Liver (tissue), 9 donors: ENCODE measurements around the gene CSNK1A1L. TPM values are rescaled to one million over a fixed set of nuclear protein-coding genes. Genes with fewer than 3 reads are reported as not detected.

Experiments
- DNase-seq: peaks from one replicate; pipeline ENCODE4 v3.0.0-alpha.2; 2017; ENCODE audit warnings: low spot score
- H3K27ac ChIP-seq, 2 donors: one replicate each; pipeline ENCODE4 v1.7.0; 2013; ENCODE audit warnings: inconsistent platforms in 2 of 2, low read length in 2 of 2, control low read depth in 1 of 2, low read depth in 1 of 2, mild to moderate bottlenecking in 1 of 2
- H3K27me3 ChIP-seq, 4 donors: one replicate each; pipeline versions ENCODE4 v1.6.1 to v1.7.0; 2013; ENCODE audit warnings: low read length in 3 of 4, inconsistent platforms in 1 of 4, mild to moderate bottlenecking in 1 of 4, moderate library complexity in 1 of 4; ENCODE audit not compliant: control insufficient read depth in 4 of 4, insufficient read depth in 4 of 4
- H3K36me3 ChIP-seq, 4 donors: one replicate each; pipeline versions ENCODE4 v1.6.1 to v1.7.0; 2013; ENCODE audit warnings: low read length in 3 of 4, mild to moderate bottlenecking in 3 of 4, low read depth in 1 of 4, moderate library complexity in 1 of 4; ENCODE audit not compliant: control insufficient read depth in 4 of 4, insufficient read depth in 3 of 4
- H3K4me1 ChIP-seq, 4 donors: one replicate each; pipeline versions ENCODE4 v1.6.1 to v1.7.0; 2013; ENCODE audit warnings: low read length in 3 of 4, mild to moderate bottlenecking in 3 of 4, moderate library complexity in 1 of 4; ENCODE audit not compliant: control insufficient read depth in 4 of 4, insufficient read depth in 4 of 4
- H3K4me3 ChIP-seq, 3 donors: one replicate each; pipeline versions ENCODE4 v1.6.1 to v1.7.0; 2013; ENCODE audit warnings: low read length in 3 of 3, control low read depth in 1 of 3, low read depth in 1 of 3, mild to moderate bottlenecking in 1 of 3
- H3K9ac ChIP-seq, 2 donors: one replicate each; pipeline ENCODE4 v1.7.0; 2013; ENCODE audit warnings: low read length in 2 of 2, mild to moderate bottlenecking in 2 of 2, moderate library complexity in 2 of 2, control low read depth in 1 of 2, low read depth in 1 of 2
- H3K9me3 ChIP-seq, 4 donors: one replicate each; pipeline versions ENCODE4 v1.6.1 to v1.7.0; 2013; ENCODE audit warnings: low read length in 3 of 4; ENCODE audit not compliant: control insufficient read depth in 4 of 4
- EGR1 ChIP-seq, 2 donors: IDR thresholded peaks; 2 replicates each; pipeline ENCODE4 v1.6.1; 2016 to 2018; ENCODE audit warnings: antibody characterized with exemption in 2 of 2, low read depth in 2 of 2
- FOXA1 ChIP-seq: IDR thresholded peaks from 2 replicates; pipeline ENCODE4 v1.6.1; 2016; ENCODE audit warnings: antibody characterized with exemption
- FOXA2 ChIP-seq: IDR thresholded peaks from 2 replicates; pipeline ENCODE4 v1.6.1; 2016; ENCODE audit warnings: antibody characterized with exemption
- GABPA ChIP-seq, 2 donors: IDR thresholded peaks in 1 of 2; conservative IDR thresholded peaks in 1 of 2; 2 replicates each; pipeline ENCODE4 v1.6.1; 2016; ENCODE audit warnings: antibody characterized with exemption in 2 of 2, mild to moderate bottlenecking in 1 of 2, moderate library complexity in 1 of 2
- HNF4A ChIP-seq, 2 donors: conservative IDR thresholded peaks; 2 replicates each; pipeline ENCODE4 v1.6.1; 2016; ENCODE audit warnings: antibody characterized with exemption in 2 of 2, mild to moderate bottlenecking in 2 of 2
- HNF4G ChIP-seq: IDR thresholded peaks from 2 replicates; pipeline ENCODE4 v1.6.1; 2016; ENCODE audit warnings: antibody characterized with exemption
- JUND ChIP-seq, 2 donors: IDR thresholded peaks; 2 replicates each; pipeline ENCODE4 v1.6.1; 2016; ENCODE audit warnings: antibody characterized with exemption in 2 of 2
- NR2F2 ChIP-seq: IDR thresholded peaks from 2 replicates; pipeline ENCODE4 v1.6.1; 2016; ENCODE audit warnings: antibody characterized with exemption
- RAD21 ChIP-seq, 2 donors: IDR thresholded peaks; 2 replicates each; pipeline ENCODE4 v1.6.1; 2016; ENCODE audit warnings: antibody characterized with exemption in 2 of 2, mild to moderate bottlenecking in 2 of 2
- RXRA ChIP-seq, 2 donors: IDR thresholded peaks; 2 replicates each; pipeline ENCODE4 v1.6.1; 2017 to 2018; ENCODE audit warnings: antibody characterized with exemption in 2 of 2, mild to moderate bottlenecking in 1 of 2
- SP1 ChIP-seq: IDR thresholded peaks from 2 replicates; pipeline ENCODE4 v1.6.1; 2018; ENCODE audit warnings: antibody characterized with exemption, mild to moderate bottlenecking
- TAF1 ChIP-seq: conservative IDR thresholded peaks from 2 replicates; pipeline ENCODE4 v1.6.1; 2016; ENCODE audit warnings: antibody characterized with exemption, mild to moderate bottlenecking
- YY1 ChIP-seq: IDR thresholded peaks from 2 replicates; pipeline ENCODE4 v1.6.1; 2016; ENCODE audit warnings: antibody characterized with exemption, mild to moderate bottlenecking
- polyA plus RNA-seq, 2 donors: library from polyadenylated mRNA; stranded (reverse) in 1 of 2; unstranded in 1 of 2; fragments of 200-250 nt in 1 of 2; fragments of >200 nt in 1 of 2; fragmentation: Nextera tagmentation in 1 of 2; extraction: Ambion mirVana in 1 of 2; gene quantifications; one replicate each; pipeline versions ENCODE4 v1.2.1 to v1.2.3, GENCODE V29; 2013 to 2015
- total RNA-seq, 2 donors: library from RNA; depleted of rRNA; stranded (reverse); fragments of >200 nt; gene quantifications; one replicate each; pipeline ENCODE4 v1.2.3, GENCODE V29; 2014
- TF ChIP-seq, protein P1 (sequence below): IDR thresholded peaks from 2 replicates; pipeline ENCODE4 v1.6.1; 2016; ENCODE audit warnings: antibody characterized with exemption
- TF ChIP-seq, protein P2 (sequence below): IDR thresholded peaks from 2 replicates; pipeline ENCODE4 v1.6.1; 2016; ENCODE audit warnings: antibody characterized with exemption
- TF ChIP-seq, protein P3 (sequence below): IDR thresholded peaks from 2 replicates; pipeline ENCODE4 v1.6.1; 2016; ENCODE audit warnings: antibody characterized with exemption, mild to moderate bottlenecking
- TF ChIP-seq, protein P4 (sequence below): fragments of 150-350 bp; IDR thresholded peaks from 2 replicates; pipeline ENCODE4 v1.5.1; 2017; ENCODE audit warnings: improper control_type of control experiment, low read depth, low read length; ENCODE audit not compliant: missing input control
- TF ChIP-seq, protein P5 (sequence below): IDR thresholded peaks from 2 replicates; pipeline ENCODE4 v1.6.1; 2016; ENCODE audit warnings: antibody characterized with exemption
- donor health status: healthy.
- donor health status: healthy.
- donor health status: healthy.
- donor health status: healthy.
- donor health status: healthy.

CSNK1A1L gene
- total and polyA plus RNA-seq, 4 donors: not detected

DNA sequence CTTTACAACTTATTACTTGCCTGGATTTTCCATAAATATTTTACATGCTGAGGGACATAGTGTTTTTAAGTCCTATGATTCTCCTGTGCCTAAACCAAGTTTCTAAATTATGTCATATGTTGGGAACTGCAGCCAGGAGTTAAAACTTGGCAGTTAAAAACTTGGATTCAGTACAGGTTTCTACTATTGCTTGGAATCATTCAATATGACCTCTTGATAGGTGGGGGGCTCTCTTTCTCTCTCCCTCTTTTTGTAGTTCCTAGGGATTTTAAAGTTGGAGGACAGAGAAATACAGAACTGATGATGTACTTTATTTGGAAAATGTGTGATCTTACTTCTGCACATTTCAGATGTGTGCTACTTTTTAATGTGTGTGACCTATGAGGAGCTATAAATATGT is 4.7 kb downstream of the CSNK1A1L start:
- no peak for DNase-seq
- Histone ChIP-seq H3K27me3 (peaks cover 0 to 2% (median 0%) of the 10 kb centered on the region in 4 donors), H3K27ac (no peak overlapping the region), H3K4me3 (no peak overlapping the region), H3K36me3 (no peaks in the 10 kb centered on the region), H3K4me1 (no peaks in the 10 kb centered on the region), H3K9ac (no peak overlapping the region), H3K9me3 (peaks cover 0 to 3% (median 1%) of the 10 kb centered on the region in 4 donors)
- TF ChIP-seq, protein P1, sequence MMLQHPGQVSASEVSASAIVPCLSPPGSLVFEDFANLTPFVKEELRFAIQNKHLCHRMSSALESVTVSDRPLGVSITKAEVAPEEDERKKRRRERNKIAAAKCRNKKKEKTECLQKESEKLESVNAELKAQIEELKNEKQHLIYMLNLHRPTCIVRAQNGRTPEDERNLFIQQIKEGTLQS: no peak
- TF ChIP-seq TAF1 (no peak), HNF4G (no peak), HNF4A (conservative IDR thresholded peaks at IDR 0.05) (no peak), RAD21 (IDR thresholded peaks at IDR 0.05) (no peak), RXRA (IDR thresholded peaks at IDR 0.05) (no peak), FOXA2 (no peak), JUND (IDR thresholded peaks at IDR 0.05) (no peak), SP1 (no peak), GABPA (IDR thresholded peaks at IDR 0.05 in 1 of 2, conservative IDR thresholded peaks at IDR 0.05 in 1 of 2) (no peak), EGR1 (IDR thresholded peaks at IDR 0.05; ENCODE audit: low read depth in 2 of 2) (no peak), FOXA1 (no peak), YY1 (no peak), NR2F2 (no peak)
- TF ChIP-seq, protein P2, sequence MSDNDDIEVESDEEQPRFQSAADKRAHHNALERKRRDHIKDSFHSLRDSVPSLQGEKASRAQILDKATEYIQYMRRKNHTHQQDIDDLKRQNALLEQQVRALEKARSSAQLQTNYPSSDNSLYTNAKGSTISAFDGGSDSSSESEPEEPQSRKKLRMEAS: no peak
- TF ChIP-seq, protein P3, sequence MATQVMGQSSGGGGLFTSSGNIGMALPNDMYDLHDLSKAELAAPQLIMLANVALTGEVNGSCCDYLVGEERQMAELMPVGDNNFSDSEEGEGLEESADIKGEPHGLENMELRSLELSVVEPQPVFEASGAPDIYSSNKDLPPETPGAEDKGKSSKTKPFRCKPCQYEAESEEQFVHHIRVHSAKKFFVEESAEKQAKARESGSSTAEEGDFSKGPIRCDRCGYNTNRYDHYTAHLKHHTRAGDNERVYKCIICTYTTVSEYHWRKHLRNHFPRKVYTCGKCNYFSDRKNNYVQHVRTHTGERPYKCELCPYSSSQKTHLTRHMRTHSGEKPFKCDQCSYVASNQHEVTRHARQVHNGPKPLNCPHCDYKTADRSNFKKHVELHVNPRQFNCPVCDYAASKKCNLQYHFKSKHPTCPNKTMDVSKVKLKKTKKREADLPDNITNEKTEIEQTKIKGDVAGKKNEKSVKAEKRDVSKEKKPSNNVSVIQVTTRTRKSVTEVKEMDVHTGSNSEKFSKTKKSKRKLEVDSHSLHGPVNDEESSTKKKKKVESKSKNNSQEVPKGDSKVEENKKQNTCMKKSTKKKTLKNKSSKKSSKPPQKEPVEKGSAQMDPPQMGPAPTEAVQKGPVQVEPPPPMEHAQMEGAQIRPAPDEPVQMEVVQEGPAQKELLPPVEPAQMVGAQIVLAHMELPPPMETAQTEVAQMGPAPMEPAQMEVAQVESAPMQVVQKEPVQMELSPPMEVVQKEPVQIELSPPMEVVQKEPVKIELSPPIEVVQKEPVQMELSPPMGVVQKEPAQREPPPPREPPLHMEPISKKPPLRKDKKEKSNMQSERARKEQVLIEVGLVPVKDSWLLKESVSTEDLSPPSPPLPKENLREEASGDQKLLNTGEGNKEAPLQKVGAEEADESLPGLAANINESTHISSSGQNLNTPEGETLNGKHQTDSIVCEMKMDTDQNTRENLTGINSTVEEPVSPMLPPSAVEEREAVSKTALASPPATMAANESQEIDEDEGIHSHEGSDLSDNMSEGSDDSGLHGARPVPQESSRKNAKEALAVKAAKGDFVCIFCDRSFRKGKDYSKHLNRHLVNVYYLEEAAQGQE: no peak
- TF ChIP-seq, protein P4, sequence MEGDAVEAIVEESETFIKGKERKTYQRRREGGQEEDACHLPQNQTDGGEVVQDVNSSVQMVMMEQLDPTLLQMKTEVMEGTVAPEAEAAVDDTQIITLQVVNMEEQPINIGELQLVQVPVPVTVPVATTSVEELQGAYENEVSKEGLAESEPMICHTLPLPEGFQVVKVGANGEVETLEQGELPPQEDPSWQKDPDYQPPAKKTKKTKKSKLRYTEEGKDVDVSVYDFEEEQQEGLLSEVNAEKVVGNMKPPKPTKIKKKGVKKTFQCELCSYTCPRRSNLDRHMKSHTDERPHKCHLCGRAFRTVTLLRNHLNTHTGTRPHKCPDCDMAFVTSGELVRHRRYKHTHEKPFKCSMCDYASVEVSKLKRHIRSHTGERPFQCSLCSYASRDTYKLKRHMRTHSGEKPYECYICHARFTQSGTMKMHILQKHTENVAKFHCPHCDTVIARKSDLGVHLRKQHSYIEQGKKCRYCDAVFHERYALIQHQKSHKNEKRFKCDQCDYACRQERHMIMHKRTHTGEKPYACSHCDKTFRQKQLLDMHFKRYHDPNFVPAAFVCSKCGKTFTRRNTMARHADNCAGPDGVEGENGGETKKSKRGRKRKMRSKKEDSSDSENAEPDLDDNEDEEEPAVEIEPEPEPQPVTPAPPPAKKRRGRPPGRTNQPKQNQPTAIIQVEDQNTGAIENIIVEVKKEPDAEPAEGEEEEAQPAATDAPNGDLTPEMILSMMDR: no peak
- TF ChIP-seq, protein P5, sequence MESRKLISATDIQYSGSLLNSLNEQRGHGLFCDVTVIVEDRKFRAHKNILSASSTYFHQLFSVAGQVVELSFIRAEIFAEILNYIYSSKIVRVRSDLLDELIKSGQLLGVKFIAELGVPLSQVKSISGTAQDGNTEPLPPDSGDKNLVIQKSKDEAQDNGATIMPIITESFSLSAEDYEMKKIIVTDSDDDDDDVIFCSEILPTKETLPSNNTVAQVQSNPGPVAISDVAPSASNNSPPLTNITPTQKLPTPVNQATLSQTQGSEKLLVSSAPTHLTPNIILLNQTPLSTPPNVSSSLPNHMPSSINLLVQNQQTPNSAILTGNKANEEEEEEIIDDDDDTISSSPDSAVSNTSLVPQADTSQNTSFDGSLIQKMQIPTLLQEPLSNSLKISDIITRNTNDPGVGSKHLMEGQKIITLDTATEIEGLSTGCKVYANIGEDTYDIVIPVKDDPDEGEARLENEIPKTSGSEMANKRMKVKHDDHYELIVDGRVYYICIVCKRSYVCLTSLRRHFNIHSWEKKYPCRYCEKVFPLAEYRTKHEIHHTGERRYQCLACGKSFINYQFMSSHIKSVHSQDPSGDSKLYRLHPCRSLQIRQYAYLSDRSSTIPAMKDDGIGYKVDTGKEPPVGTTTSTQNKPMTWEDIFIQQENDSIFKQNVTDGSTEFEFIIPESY: no peak
